Trophoblast cell (in vitro differentiated cells and primary cell): Measurements from ENCODE around the gene MAP2K3.
"Not testable (repeated sequence)": the region's sequence is repeated elsewhere in the genome, so short reads cannot be mapped to it uniquely, and the experiment has no call there.

Experiments used
- DNase-seq, 2 donors: peaks; one replicate each; pipeline ENCODE4 v3.0.0-alpha.2; 2016
- H2AFZ ChIP-seq: 2 replicates; pipeline ENCODE4 v1.6.1; 2013; ENCODE audit warnings: low read length, moderate library complexity, mild to moderate bottlenecking; ENCODE audit not compliant: insufficient read depth, poor library complexity
- H2AK5ac ChIP-seq: 2 replicates; pipeline ENCODE4 v1.6.1; 2013; ENCODE audit warnings: mild to moderate bottlenecking, low read length
- H2BK120ac ChIP-seq: 2 replicates; pipeline ENCODE4 v1.6.1; 2013; ENCODE audit warnings: low read length, mild to moderate bottlenecking, moderate library complexity; ENCODE audit not compliant: insufficient read depth, poor library complexity
- H2BK12ac ChIP-seq: 2 replicates; pipeline ENCODE4 v1.6.1; 2013; ENCODE audit warnings: mild to moderate bottlenecking, low read length, moderate library complexity
- H2BK5ac ChIP-seq: 2 replicates; pipeline ENCODE4 v1.6.1; 2013; ENCODE audit warnings: low read length, low read depth, moderate library complexity, mild to moderate bottlenecking; ENCODE audit not compliant: poor library complexity
- H3K14ac ChIP-seq: 2 replicates; pipeline ENCODE4 v1.6.1; 2013; ENCODE audit warnings: mild to moderate bottlenecking, low read length
- H3K18ac ChIP-seq: 2 replicates; pipeline ENCODE4 v1.6.1; 2013; ENCODE audit warnings: mild to moderate bottlenecking, low read length
- H3K23ac ChIP-seq: 2 replicates; pipeline ENCODE4 v1.6.1; 2013; ENCODE audit warnings: low read length
- H3K27ac ChIP-seq: 2 replicates; pipeline ENCODE4 v1.5.1; 2013; ENCODE audit warnings: low read depth, mild to moderate bottlenecking, inconsistent platforms, low read length, moderate library complexity
- H3K27me3 ChIP-seq: 2 replicates; pipeline ENCODE4 v1.6.1; 2013; ENCODE audit warnings: inconsistent platforms, mild to moderate bottlenecking, low read length, moderate library complexity; ENCODE audit not compliant: insufficient read depth
- H3K36me3 ChIP-seq, 2 experiments: 1 replicate in 1 of 2; 2 replicates in 1 of 2; pipeline ENCODE4 v1.6.1; 2013; ENCODE audit warnings: low read length in 2 of 2, mild to moderate bottlenecking in 2 of 2, moderate library complexity in 1 of 2; ENCODE audit not compliant: insufficient read depth in 2 of 2, control insufficient read depth in 1 of 2
- H3K4ac ChIP-seq: 2 replicates; pipeline ENCODE4 v1.6.1; 2013; ENCODE audit warnings: low read depth, mild to moderate bottlenecking, low read length, moderate library complexity
- H3K4me1 ChIP-seq, 2 experiments: 1 replicate in 1 of 2; 2 replicates in 1 of 2; pipeline ENCODE4 v1.6.1; 2013; ENCODE audit warnings: low read length in 2 of 2, mild to moderate bottlenecking in 2 of 2, moderate library complexity in 1 of 2; ENCODE audit not compliant: insufficient read depth in 2 of 2, control insufficient read depth in 1 of 2
- H3K4me2 ChIP-seq: 2 replicates; pipeline ENCODE4 v1.6.1; 2013; ENCODE audit warnings: inconsistent platforms, mild to moderate bottlenecking, low read length, moderate library complexity
- H3K4me3 ChIP-seq: 2 replicates; pipeline ENCODE4 v1.5.1; 2013; ENCODE audit warnings: mild to moderate bottlenecking, low read depth, low read length, inconsistent platforms
- H3K79me1 ChIP-seq: one replicate; pipeline ENCODE4 v1.6.1; 2013; ENCODE audit warnings: low read length
- H3K79me2 ChIP-seq: 2 replicates; pipeline ENCODE4 v1.6.1; 2013; ENCODE audit warnings: low read length, mild to moderate bottlenecking; ENCODE audit not compliant: control insufficient read depth, insufficient read depth, poor library complexity
- H3K9ac ChIP-seq: 2 replicates; pipeline ENCODE4 v1.6.1; 2013; ENCODE audit warnings: mild to moderate bottlenecking, low read length
- H3K9me3 ChIP-seq: 2 replicates; pipeline ENCODE4 v1.6.1; 2013; ENCODE audit warnings: low read depth, mild to moderate bottlenecking, control low read depth, inconsistent platforms, low read length; ENCODE audit not compliant: insufficient read depth
- H4K12ac ChIP-seq: 2 replicates; pipeline ENCODE4 v1.6.1; 2013; ENCODE audit warnings: low read depth, mild to moderate bottlenecking, low read length, moderate library complexity
- H4K8ac ChIP-seq: 2 replicates; pipeline ENCODE4 v1.6.1; 2013; ENCODE audit warnings: low read depth, mild to moderate bottlenecking, low read length, moderate library complexity
- H4K91ac ChIP-seq: one replicate; pipeline ENCODE4 v1.6.1; 2013; ENCODE audit warnings: low read depth, mild to moderate bottlenecking, low read length, moderate library complexity
- WGBS: extraction: QIAGEN DNeasy Blood & Tissue Kit; methylation state at CpG from one replicate; pipeline ENCODE4 v1.1.7; 2013; ENCODE audit warnings: missing lambda C conversion rate; ENCODE audit not compliant: insufficient read length, insufficient coverage; ENCODE audit errors: extremely low coverage; 5-methylcytosine and 5-hydroxymethylcytosine counted together

The MAP2K3 gene

GRCh38 chr17:21302711-21303425, 18.4 kb downstream of the MAP2K3 start:
- H3K4ac ChIP-seq, result no peak overlapping the region
- H3K79me1 ChIP-seq, result no peaks in the 10 kb centered on the region
- no peak overlapping the region for H2BK12ac ChIP-seq
- no peak overlapping the region for H3K27ac ChIP-seq
- H4K8ac ChIP-seq, result no peak overlapping the region
- no peak overlapping the region for H2AFZ ChIP-seq
- no peak overlapping the region for H2BK120ac ChIP-seq
- no peak overlapping the region for H3K18ac ChIP-seq
- DNase-seq, result no peak
- H3K79me2 ChIP-seq, result no peaks in the 10 kb centered on the region
- H3K36me3 ChIP-seq, result peaks cover 52 to 56% of the 10 kb centered on the region in 2 experiments
- no peaks in the 10 kb centered on the region for H3K27me3 ChIP-seq
- no peak overlapping the region for H4K91ac ChIP-seq
- no peak overlapping the region for H3K4me3 ChIP-seq
- H3K4me2 ChIP-seq, result no peak overlapping the region
- no peak overlapping the region for H3K9ac ChIP-seq
- H3K9me3 ChIP-seq, result peaks cover 45% of the 10 kb centered on the region
- no peaks in the 10 kb centered on the region for H3K4me1 ChIP-seq
- no CpG with 5 or more reads among the region's 21 CpGs for WGBS
- H2BK5ac ChIP-seq, result no peak overlapping the region
- H3K14ac ChIP-seq, result no peak overlapping the region
- no peak overlapping the region for H3K23ac ChIP-seq
- H4K12ac ChIP-seq, result no peak overlapping the region
- no peak overlapping the region for H2AK5ac ChIP-seq

GRCh38 chr17:21303441-21304065, 19.0 kb downstream of the MAP2K3 start:
- no peak for DNase-seq
- no peak overlapping the region for H3K4me2 ChIP-seq
- H3K9ac ChIP-seq, result peak overlapping the region; percentile 20
- no peaks in the 10 kb centered on the region for H3K4me1 ChIP-seq
- H4K8ac ChIP-seq, result no peak overlapping the region
- no peak overlapping the region for H3K4me3 ChIP-seq
- no peak overlapping the region for H2BK120ac ChIP-seq
- H2BK5ac ChIP-seq, result no peak overlapping the region
- no peaks in the 10 kb centered on the region for H3K27me3 ChIP-seq
- no peak overlapping the region for H3K18ac ChIP-seq
- no peak overlapping the region for H3K4ac ChIP-seq
- peaks cover 49 to 54% of the 10 kb centered on the region in 2 experiments for H3K36me3 ChIP-seq
- H4K12ac ChIP-seq, result no peak overlapping the region
- no peak overlapping the region for H3K23ac ChIP-seq
- H3K27ac ChIP-seq, result no peak overlapping the region
- no peaks in the 10 kb centered on the region for H3K79me1 ChIP-seq
- H4K91ac ChIP-seq, result no peak overlapping the region
- WGBS, result no CpG with 5 or more reads among the region's 8 CpGs
- H2AK5ac ChIP-seq, result no peak overlapping the region
- H2AFZ ChIP-seq, result no peak overlapping the region
- H3K79me2 ChIP-seq, result no peaks in the 10 kb centered on the region
- H3K9me3 ChIP-seq, result peaks cover 39% of the 10 kb centered on the region
- H2BK12ac ChIP-seq, result no peak overlapping the region
- no peak overlapping the region for H3K14ac ChIP-seq

GRCh38 chr17:21304091-21304490, 19.6 kb downstream of the MAP2K3 start:
- Histone ChIP-seq H3K9ac (no peak overlapping the region), H4K8ac (no peak overlapping the region), H3K4ac (no peak overlapping the region), H3K79me2 (no peaks in the 10 kb centered on the region), H3K14ac (no peak overlapping the region), H3K4me3 (no peak overlapping the region), H3K4me2 (no peak overlapping the region), H3K27ac (no peak overlapping the region), H2BK5ac (no peak overlapping the region), H3K36me3 (peaks cover 47 to 54% of the 10 kb centered on the region in 2 experiments), H3K18ac (no peak overlapping the region), H2AK5ac (no peak overlapping the region), H3K79me1 (no peaks in the 10 kb centered on the region), H4K91ac (no peak overlapping the region), H3K23ac (no peak overlapping the region), H4K12ac (no peak overlapping the region), H2BK12ac (no peak overlapping the region), H2BK120ac (no peak overlapping the region), H3K27me3 (no peaks in the 10 kb centered on the region), H2AFZ (no peak overlapping the region), H3K4me1 (no peaks in the 10 kb centered on the region), H3K9me3 (peaks cover 37% of the 10 kb centered on the region)
- DNase-seq, result no peak
- WGBS, result no CpG with 5 or more reads among the region's 9 CpGs

GRCh38 chr17:21304551-21305151, 20.1 kb downstream of the MAP2K3 start:
- H3K4me3 ChIP-seq, H2BK12ac ChIP-seq, H3K4ac ChIP-seq, H3K18ac ChIP-seq, H3K79me2 ChIP-seq, H3K79me1 ChIP-seq, H2AFZ ChIP-seq, H4K91ac ChIP-seq, H3K4me2 ChIP-seq, H2BK120ac ChIP-seq, H3K23ac ChIP-seq, H4K8ac ChIP-seq, H3K14ac ChIP-seq, H3K4me1 ChIP-seq, H4K12ac ChIP-seq, H3K27me3 ChIP-seq, DNase-seq, H3K9ac ChIP-seq, H2BK5ac ChIP-seq, H3K27ac ChIP-seq, H2AK5ac ChIP-seq: not testable (repeated sequence)
- Histone ChIP-seq H3K9me3 (peaks cover 37% of the 10 kb centered on the region), H3K36me3 (peaks cover 45 to 52% of the 10 kb centered on the region in 2 experiments)
- WGBS, result no CpG with 5 or more reads among the region's 17 CpGs
